ENCODE data around the gene GABARAPL1.

Gene GABARAPL1

DNA sequence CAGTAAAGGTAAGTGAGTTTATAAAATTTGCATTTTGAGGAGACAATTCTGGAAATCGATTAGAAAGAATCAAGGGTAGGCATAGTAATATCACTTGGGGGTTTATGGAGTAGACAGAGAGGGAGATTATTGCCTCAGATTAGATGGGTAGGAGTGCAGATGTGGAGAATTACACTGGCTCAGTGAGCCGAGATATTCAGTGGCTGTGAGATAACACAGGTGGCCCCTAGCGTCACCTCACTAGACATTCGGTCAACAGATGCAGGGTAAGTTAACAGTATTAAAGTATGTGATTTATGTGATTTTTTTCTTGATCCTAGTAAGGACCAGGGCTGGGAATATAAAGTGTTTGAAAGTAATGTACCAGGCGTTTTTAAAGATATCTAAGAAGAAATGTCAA lies 55.4 kb downstream of the GABARAPL1 start:
- Histone ChIP-seq H3K4me3 (ENCODE audit: low read length) (no peak overlapping the region), H3K9ac (ENCODE audit: low read depth, low read length) (no peak overlapping the region), H3K4me1 (ENCODE audit: insufficient read depth, low read length) (no peaks in the 10 kb centered on the region), H3K27ac (ENCODE audit: low read depth, low read length) (no peak overlapping the region), H3K9me3 (ENCODE audit: insufficient read depth, low read depth, low read length) (no peaks in the 10 kb centered on the region), H3K27me3 (ENCODE audit: insufficient read depth, low read length) (no peaks in the 10 kb centered on the region), H3K36me3 (ENCODE audit: insufficient read depth, low read length) (no peaks in the 10 kb centered on the region)
- 93% methylated on average over 5 of the region's 5 CpGs for WGBS

GRCh38 chr12:10272467-10272866 lies 59.8 kb downstream of the GABARAPL1 start:
- no peaks in the 10 kb centered on the region for H3K4me1 ChIP-seq (ENCODE audit: insufficient read depth, low read length)
- H3K9me3 ChIP-seq (ENCODE audit: insufficient read depth, low read depth, low read length), result no peaks in the 10 kb centered on the region
- no peak overlapping the region for H3K9ac ChIP-seq (ENCODE audit: low read depth, low read length)
- H3K4me3 ChIP-seq (ENCODE audit: low read length), result no peak overlapping the region
- H3K27me3 ChIP-seq (ENCODE audit: insufficient read depth, low read length), result no peaks in the 10 kb centered on the region
- no peak overlapping the region for H3K27ac ChIP-seq (ENCODE audit: low read depth, low read length)
- 90% methylated on average over 2 of the region's 2 CpGs for WGBS
- no peaks in the 10 kb centered on the region for H3K36me3 ChIP-seq (ENCODE audit: insufficient read depth, low read length)
